Left lung (tissue), 10 donors: ENCODE measurements around the gene TUG1. TPM values are rescaled to one million over a fixed set of nuclear protein-coding genes. Genes with fewer than 3 reads are reported as not detected.

Experiments
- ATAC-seq: fragments of 200-7000 bp; cut with Tn5 transposase; one replicate; pipeline ENCODE4 v1.9.1; 2020; ENCODE audit warnings: moderate library complexity
- DNase-seq, 4 donors: peaks; one replicate each; pipeline ENCODE4 v3.0.0-alpha.2; 2013 to 2020
- H3K27ac ChIP-seq, 2 donors: fragments of 200-600 bp; sonication (generic) in 1 of 2; one replicate each; pipeline versions ENCODE4 v1.5.0 to v1.8.0; 2020 to 2021
- H3K27me3 ChIP-seq, 2 donors: fragments of 200-600 bp; sonication (generic) in 1 of 2; one replicate each; pipeline versions ENCODE4 v1.5.0 to v1.8.0; 2020 to 2021
- H3K36me3 ChIP-seq, 2 donors: fragments of 200-600 bp; sonication (generic) in 1 of 2; one replicate each; pipeline versions ENCODE4 v1.5.0 to v1.8.0; 2020 to 2021
- H3K4me1 ChIP-seq, 2 donors: fragments of 200-600 bp; one replicate each; pipeline ENCODE4 v1.8.0; 2021
- H3K4me3 ChIP-seq, 2 donors: fragments of 200-600 bp; sonication (generic) in 1 of 2; one replicate each; pipeline versions ENCODE4 v1.5.0 to v1.8.0; 2020 to 2021; ENCODE audit warnings: mild to moderate bottlenecking in 1 of 2
- H3K9me3 ChIP-seq, 2 donors: fragments of 200-600 bp; sonication (generic) in 1 of 2; one replicate each; pipeline versions ENCODE4 v1.5.0 to v1.8.0; 2020 to 2021
- CTCF ChIP-seq, 2 donors: fragments of 200-600 bp; sonication (generic) in 1 of 2; IDR thresholded peaks; one replicate each; pipeline versions ENCODE4 v1.5.0 to v1.8.0; 2021; ENCODE audit warnings: antibody characterized with exemption in 2 of 2
- intact Hi-C, 2 donors: fragments of 100-400 bp; cut with DNase I; formaldehyde crosslinking; loops; one replicate each; pipeline versions ENCODE4 v1.11.2 to v1.14.2; 2022
- polyA plus RNA-seq, 6 donors: library from polyadenylated mRNA; unstranded; fragments of 120-200 nt; gene quantifications; one replicate each; pipeline ENCODE4 v1.2.1, GENCODE V29; 2013; ENCODE audit not compliant: insufficient read length in 6 of 6
- total RNA-seq, 2 donors: library from RNA; stranded (reverse); fragmentation: NEBNext Ultra II Directional; extraction: Animal tissue kit (Norgen Biotek cat#: 25700); gene quantifications; one replicate each; pipeline ENCODE4 v1.2.1, GENCODE V29; 2021
- donor health status: DM: no; HTN: yes; CAD: no.
- donor health status: DM: no; HTN: no; CAD: no.

Gene TUG1
- total and polyA plus RNA-seq, 8 donors, result 56.4 to 251 (median 230) TPM

DNA sequence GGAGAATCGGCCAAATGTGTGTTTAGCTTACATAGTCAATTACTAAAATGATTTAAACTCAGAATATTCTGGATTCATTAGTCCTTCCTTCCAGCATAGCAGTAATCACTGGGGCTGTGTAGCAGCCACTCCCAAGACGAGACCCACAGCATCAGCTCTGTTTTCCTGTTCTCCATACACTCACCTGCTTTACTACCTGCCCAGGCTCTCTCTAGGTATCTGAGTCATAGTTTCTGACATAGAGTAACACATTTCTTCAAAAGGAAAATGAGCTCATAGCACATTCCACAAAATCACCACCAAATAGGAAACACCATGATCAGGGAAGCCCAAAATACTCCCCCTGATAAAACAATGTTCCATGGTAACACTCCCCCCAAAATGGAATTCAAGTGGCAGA lies 23.4 kb upstream of the TUG1 start:
- Histone ChIP-seq H3K4me3 (no peak overlapping the region), H3K27ac (no peak overlapping the region), H3K36me3 (peaks cover 0 to 98% of the 10 kb centered on the region in 2 donors), H3K4me1 (no peaks in the 10 kb centered on the region), H3K9me3 (no peaks in the 10 kb centered on the region), H3K27me3 (no peaks in the 10 kb centered on the region)
- no peak for DNase-seq
- TF ChIP-seq CTCF (IDR thresholded peaks at IDR 0.05), result no peak
- ATAC-seq, result no peak
- intact Hi-C loops, result loop anchor here (5.0 to 10.0 kb wide), 2 partner anchors 139 to 142 kb away; partner anchors contain the start of gene SMTN (in 1 of the 2)

DNA sequence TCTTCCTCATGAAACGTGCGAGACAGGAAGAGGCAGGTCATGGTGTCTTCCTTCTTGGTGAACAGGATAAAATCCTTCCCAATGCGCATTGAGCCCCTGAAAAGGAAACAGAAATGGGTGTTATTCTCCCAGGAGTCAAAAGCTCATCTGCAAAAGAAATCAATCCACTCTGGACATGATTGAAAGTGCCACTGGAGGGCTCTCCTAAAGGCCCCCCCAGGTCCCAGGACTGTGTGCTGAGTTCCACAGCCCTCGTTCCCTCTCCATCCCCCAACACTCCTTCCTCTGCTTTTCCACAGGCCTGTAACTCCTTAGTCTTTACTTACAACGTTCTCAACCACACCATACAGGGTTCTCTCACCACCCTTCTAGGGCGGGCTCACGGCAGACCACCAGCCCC lies 22.7 kb upstream of the TUG1 start:
- no peak for TF ChIP-seq CTCF (IDR thresholded peaks at IDR 0.05)
- intact Hi-C loops, result loop anchor here (5.0 to 10.0 kb wide), 2 partner anchors 138 to 141 kb away; partner anchors contain the start of gene SMTN (in 1 of the 2)
- DNase-seq, result no peak
- Histone ChIP-seq H3K9me3 (no peaks in the 10 kb centered on the region), H3K4me3 (no peak overlapping the region), H3K36me3 (peaks cover 0 to 98% of the 10 kb centered on the region in 2 donors), H3K4me1 (no peaks in the 10 kb centered on the region), H3K27ac (no peak overlapping the region), H3K27me3 (no peaks in the 10 kb centered on the region)
- ATAC-seq, result no peak

GRCh38 chr22:30947173-30947815 lies 21.8 kb upstream of the TUG1 start:
- no peaks in the 10 kb centered on the region for H3K9me3 ChIP-seq
- intact Hi-C loops, result loop anchor here (5.0 to 10.0 kb wide), 2 partner anchors 138 to 140 kb away; partner anchors contain the start of gene SMTN (in 1 of the 2)
- peaks cover 0 to 91% of the 10 kb centered on the region in 2 donors for H3K36me3 ChIP-seq

GRCh38 chr22:30947816-30948454 lies 21.1 kb upstream of the TUG1 start:
- peak in 1 of 2 donors; percentile 39 for TF ChIP-seq CTCF (IDR thresholded peaks at IDR 0.05)
- H3K27ac ChIP-seq, result no peak overlapping the region
- no peaks in the 10 kb centered on the region for H3K27me3 ChIP-seq
- H3K4me3 ChIP-seq, result no peak overlapping the region
- peak in 2 of 4 donors; percentile 48 to 68 for DNase-seq
- intact Hi-C loops, result loop anchor here (5.0 to 10.0 kb wide), 2 partner anchors 137 to 139 kb away; partner anchors contain the start of gene SMTN (in 1 of the 2)
- peak; percentile 79 for ATAC-seq
- H3K36me3 ChIP-seq, result peaks cover 0 to 85% of the 10 kb centered on the region in 2 donors
- peaks cover 0 to 9% of the 10 kb centered on the region in 2 donors for H3K4me1 ChIP-seq
- H3K9me3 ChIP-seq, result no peaks in the 10 kb centered on the region

More at GRCh38 chr22:30947173-30947815, 21.8 kb upstream of the TUG1 start:
- Histone ChIP-seq H3K4me3 (no peak overlapping the region), H3K27ac (no peak overlapping the region), H3K27me3 (no peaks in the 10 kb centered on the region), H3K4me1 (peaks cover 0 to 5% of the 10 kb centered on the region in 2 donors)
- TF ChIP-seq CTCF (IDR thresholded peaks at IDR 0.05), result no peak
- ATAC-seq (no peak), DNase-seq (no peak)

- ATAC-seq (no peak), DNase-seq (no peak)
- intact Hi-C loops, result loop anchor here (5.0 to 10.0 kb wide), 2 partner anchors 136 to 138 kb away; partner anchors contain the start of gene SMTN (in 1 of the 2)
- Histone ChIP-seq H3K4me1 (peaks cover 0 to 9% of the 10 kb centered on the region in 2 donors), H3K4me3 (no peak overlapping the region), H3K27ac (no peak overlapping the region), H3K36me3 (peaks cover 0 to 75% of the 10 kb centered on the region in 2 donors), H3K9me3 (no peaks in the 10 kb centered on the region), H3K27me3 (no peaks in the 10 kb centered on the region)
- TF ChIP-seq CTCF (IDR thresholded peaks at IDR 0.05), result no peak
Observed at GRCh38 chr22:30948930-30949342, 20.1 kb upstream of the TUG1 start.
